Neuronal stem cell (in vitro differentiated cells): ENCODE results near the gene CIAO2A.

Experiments used
- DNase-seq: peaks from one replicate; pipeline ENCODE4 v3.0.0-alpha.2; 2013; ENCODE audit warnings: low spot score
- H2AFZ ChIP-seq: one replicate; pipeline ENCODE4 v1.6.1; 2013; ENCODE audit warnings: mild to moderate bottlenecking, low read length, inconsistent platforms
- H2AK5ac ChIP-seq: 2 replicates; pipeline ENCODE4 v1.6.1; 2013; ENCODE audit warnings: low read depth, mild to moderate bottlenecking, inconsistent platforms, low read length, moderate library complexity, mixed read lengths
- H2BK120ac ChIP-seq: 2 replicates; pipeline ENCODE4 v1.6.1; 2013; ENCODE audit warnings: low read depth, mild to moderate bottlenecking, inconsistent platforms, low read length, moderate library complexity, mixed read lengths
- H2BK12ac ChIP-seq: one replicate; pipeline ENCODE4 v1.6.1; 2013; ENCODE audit warnings: low read length, inconsistent platforms
- H2BK15ac ChIP-seq: 2 replicates; pipeline ENCODE4 v1.6.1; 2013; ENCODE audit warnings: mild to moderate bottlenecking, low read length, inconsistent platforms, mixed read lengths
- H2BK5ac ChIP-seq: one replicate; pipeline ENCODE4 v1.6.1; 2013; ENCODE audit warnings: inconsistent platforms, mild to moderate bottlenecking, low read length, moderate library complexity
- H3K14ac ChIP-seq: one replicate; pipeline ENCODE4 v1.6.1; 2013; ENCODE audit warnings: low read length, inconsistent platforms
- H3K18ac ChIP-seq: 2 replicates; pipeline ENCODE4 v1.6.1; 2013; ENCODE audit warnings: low read length, inconsistent platforms
- H3K23ac ChIP-seq: 2 replicates; pipeline ENCODE4 v1.6.1; 2013; ENCODE audit warnings: low read depth, mild to moderate bottlenecking, mixed read lengths, low read length, inconsistent platforms; ENCODE audit not compliant: poor library complexity
- H3K27ac ChIP-seq: replicated peaks from 3 replicates; pipeline ENCODE4 v1.5.1; 2013; ENCODE audit warnings: low read length, inconsistent platforms
- H3K27me3 ChIP-seq, 3 experiments: 2 replicates each; pipeline ENCODE4 v1.6.1; 2013; ENCODE audit warnings: low read length in 3 of 3, mild to moderate bottlenecking in 2 of 3, inconsistent platforms in 1 of 3, low read depth in 1 of 3, mixed read lengths in 1 of 3, moderate library complexity in 1 of 3; ENCODE audit not compliant: control insufficient read depth in 3 of 3, insufficient read depth in 3 of 3
- H3K36me3 ChIP-seq, 2 donors: replicated peaks in 1 of 2; 2 replicates each; pipeline ENCODE4 v1.6.1; 2013; ENCODE audit warnings: low read length in 2 of 2; ENCODE audit not compliant: control insufficient read depth in 2 of 2, insufficient read depth in 2 of 2
- H3K4ac ChIP-seq: 2 replicates; pipeline ENCODE4 v1.6.1; 2013; ENCODE audit warnings: inconsistent platforms, mild to moderate bottlenecking, low read length, moderate library complexity
- H3K4me1 ChIP-seq, 2 donors: 1 replicate in 1 of 2; 2 replicates in 1 of 2; pipeline ENCODE4 v1.6.1; 2013; ENCODE audit warnings: low read length in 2 of 2, low read depth in 1 of 2; ENCODE audit not compliant: control insufficient read depth in 2 of 2, insufficient read depth in 1 of 2
- H3K4me2 ChIP-seq: one replicate; pipeline ENCODE4 v1.6.1; 2013; ENCODE audit warnings: mild to moderate bottlenecking, low read length, inconsistent platforms; ENCODE audit not compliant: insufficient read depth, poor library complexity, severe bottlenecking
- H3K4me3 ChIP-seq, 2 donors: 2 replicates each; pipeline ENCODE4 v1.5.1; 2013; ENCODE audit warnings: low read length in 2 of 2, mild to moderate bottlenecking in 2 of 2, inconsistent platforms in 1 of 2, moderate library complexity in 1 of 2
- H3K79me1 ChIP-seq: one replicate; pipeline ENCODE4 v1.6.1; 2013; ENCODE audit warnings: low read depth, mild to moderate bottlenecking, inconsistent platforms, low read length, moderate library complexity
- H3K9ac ChIP-seq: one replicate; pipeline ENCODE4 v1.6.1; 2013; ENCODE audit warnings: mild to moderate bottlenecking, low read depth, low read length, inconsistent platforms; ENCODE audit not compliant: poor library complexity
- H3K9me3 ChIP-seq, 2 donors: replicated peaks in 1 of 2; 2 replicates each; pipeline versions ENCODE3 to v1.6.1; 2013; ENCODE audit warnings: low read length in 2 of 2, mild to moderate bottlenecking in 2 of 2, inconsistent platforms in 1 of 2, low read depth in 1 of 2, mixed read lengths in 1 of 2, moderate library complexity in 1 of 2; ENCODE audit not compliant: control insufficient read depth in 2 of 2, insufficient read depth in 1 of 2
- H4K8ac ChIP-seq: one replicate; pipeline ENCODE4 v1.6.1; 2013; ENCODE audit warnings: low read depth, mild to moderate bottlenecking, inconsistent platforms, low read length, moderate library complexity
- H4K91ac ChIP-seq: one replicate; pipeline ENCODE4 v1.6.1; 2013; ENCODE audit warnings: low read length, low read depth, mild to moderate bottlenecking, inconsistent platforms; ENCODE audit not compliant: poor library complexity
- WGBS, 2 donors: extraction: QIAGEN DNeasy Blood & Tissue Kit; methylation state at CpG; one replicate each; pipeline ENCODE4 v1.1.7; 2013; ENCODE audit warnings: missing lambda C conversion rate in 2 of 2, mixed read lengths in 1 of 2; ENCODE audit not compliant: insufficient read length in 2 of 2, insufficient replicate concordance in 1 of 2; ENCODE audit errors: extremely low coverage in 2 of 2; 5-methylcytosine and 5-hydroxymethylcytosine counted together

CIAO2A gene

GRCh38 chr15:64071931-64072765, 21.5 kb downstream of the CIAO2A start:
- no peak overlapping the region for H3K4me2 ChIP-seq
- H3K27ac ChIP-seq: no peak overlapping the region
- peaks cover 0 to 2% of the 10 kb centered on the region in 2 donors for H3K9me3 ChIP-seq
- no CpG with 5 or more reads among the region's 4 CpGs for WGBS, 2 donors
- H3K14ac ChIP-seq: no peak overlapping the region
- H2BK120ac ChIP-seq: no peak overlapping the region
- H4K8ac ChIP-seq: no peak overlapping the region
- H3K27me3 ChIP-seq: no peaks in the 10 kb centered on the region
- H2BK15ac ChIP-seq: no peak overlapping the region
- H3K23ac ChIP-seq: no peak overlapping the region
- no peak overlapping the region for H3K18ac ChIP-seq
- H4K91ac ChIP-seq: no peak overlapping the region
- H3K4me3 ChIP-seq: no peak overlapping the region
- H2BK12ac ChIP-seq: no peak overlapping the region
- no peak overlapping the region for H3K9ac ChIP-seq
- no peak overlapping the region for H2AFZ ChIP-seq
- no peaks in the 10 kb centered on the region for H3K4me1 ChIP-seq
- no peak overlapping the region for H2BK5ac ChIP-seq
- H3K4ac ChIP-seq: no peak overlapping the region
- DNase-seq: no peak
- peaks cover 5 to 46% of the 10 kb centered on the region in 2 donors for H3K36me3 ChIP-seq
- no peak overlapping the region for H2AK5ac ChIP-seq
- no peaks in the 10 kb centered on the region for H3K79me1 ChIP-seq

- no peaks in the 10 kb centered on the region for H3K79me1 ChIP-seq
- H3K14ac ChIP-seq: no peak overlapping the region
- no peak overlapping the region for H3K4ac ChIP-seq
- no peak overlapping the region for H2AK5ac ChIP-seq
- H3K18ac ChIP-seq: no peak overlapping the region
- H3K27ac ChIP-seq: no peak overlapping the region
- peaks cover 5 to 46% of the 10 kb centered on the region in 2 donors for H3K36me3 ChIP-seq
- H2BK12ac ChIP-seq: no peak overlapping the region
- no peak overlapping the region for H3K23ac ChIP-seq
- no peak overlapping the region for H2BK15ac ChIP-seq
- no peak overlapping the region for H2BK5ac ChIP-seq
- no peak overlapping the region for H2AFZ ChIP-seq
- no peaks in the 10 kb centered on the region for H3K4me1 ChIP-seq
- H4K91ac ChIP-seq: no peak overlapping the region
- H3K9ac ChIP-seq: no peak overlapping the region
- no peak for DNase-seq
- H3K4me3 ChIP-seq: no peak overlapping the region
- H3K4me2 ChIP-seq: no peak overlapping the region
- no peak overlapping the region for H2BK120ac ChIP-seq
- no peak overlapping the region for H4K8ac ChIP-seq
- peaks cover 0 to 2% of the 10 kb centered on the region in 2 donors for H3K9me3 ChIP-seq
- H3K27me3 ChIP-seq: no peaks in the 10 kb centered on the region
- WGBS, 2 donors: no CpG with 5 or more reads among the region's 8 CpGs
Measured at GRCh38 chr15:64070965-64071851, 22.4 kb downstream of the CIAO2A start.

GRCh38 chr15:64070106-64070505, 23.5 kb downstream of the CIAO2A start:
- no peak overlapping the region for H3K4ac ChIP-seq
- H3K27me3 ChIP-seq: no peaks in the 10 kb centered on the region
- no peak overlapping the region for H3K9ac ChIP-seq
- H3K23ac ChIP-seq: no peak overlapping the region
- H3K27ac ChIP-seq: no peak overlapping the region
- no peak for DNase-seq
- no peak overlapping the region for H2AFZ ChIP-seq
- H2BK5ac ChIP-seq: no peak overlapping the region
- H2AK5ac ChIP-seq: no peak overlapping the region
- no peak overlapping the region for H2BK15ac ChIP-seq
- no peak overlapping the region for H2BK12ac ChIP-seq
- H2BK120ac ChIP-seq: no peak overlapping the region
- H3K18ac ChIP-seq: no peak overlapping the region
- no peaks in the 10 kb centered on the region for H3K79me1 ChIP-seq
- no CpG with 5 or more reads among the region's 3 CpGs for WGBS, 2 donors
- H3K9me3 ChIP-seq: peaks cover 0 to 2% of the 10 kb centered on the region in 2 donors
- H3K4me3 ChIP-seq: no peak overlapping the region
- H4K8ac ChIP-seq: no peak overlapping the region
- no peaks in the 10 kb centered on the region for H3K4me1 ChIP-seq
- no peak overlapping the region for H4K91ac ChIP-seq
- no peak overlapping the region for H3K4me2 ChIP-seq
- no peak overlapping the region for H3K14ac ChIP-seq
- peaks cover 5 to 43% of the 10 kb centered on the region in 2 donors for H3K36me3 ChIP-seq

- no CpG with 5 or more reads among the region's 4 CpGs for WGBS, 2 donors
- H3K9me3 ChIP-seq: peaks cover 0 to 2% of the 10 kb centered on the region in 2 donors
- H3K4ac ChIP-seq: no peak overlapping the region
- no peak overlapping the region for H4K8ac ChIP-seq
- no peak overlapping the region for H3K9ac ChIP-seq
- no peak overlapping the region for H4K91ac ChIP-seq
- H2AK5ac ChIP-seq: no peak overlapping the region
- H2BK15ac ChIP-seq: no peak overlapping the region
- H3K27ac ChIP-seq: no peak overlapping the region
- no peaks in the 10 kb centered on the region for H3K27me3 ChIP-seq
- no peak overlapping the region for H3K4me2 ChIP-seq
- H3K23ac ChIP-seq: no peak overlapping the region
- peaks cover 5 to 24% of the 10 kb centered on the region in 2 donors for H3K36me3 ChIP-seq
- no peak overlapping the region for H2AFZ ChIP-seq
- no peak overlapping the region for H3K18ac ChIP-seq
- no peak overlapping the region for H2BK5ac ChIP-seq
- H3K4me3 ChIP-seq: peak overlapping the region in 1 of 2 donors; percentile 69
- no peak overlapping the region for H3K14ac ChIP-seq
- no peak for DNase-seq
- no peaks in the 10 kb centered on the region for H3K79me1 ChIP-seq
- H2BK12ac ChIP-seq: no peak overlapping the region
- H2BK120ac ChIP-seq: no peak overlapping the region
- no peaks in the 10 kb centered on the region for H3K4me1 ChIP-seq
Measured at GRCh38 chr15:64068133-64068532, 25.5 kb downstream of the CIAO2A start.
